K562 (cell line): ENCODE results near the gene UGT1A6. TPM values are rescaled to one million over a fixed set of nuclear protein-coding genes. Genes with fewer than 3 reads are reported as not detected.

ENCODE experiments used
- ARID3B ChIP-seq: fragments of 250-450 bp; sonication (Bioruptor Pico); IDR thresholded peaks from 2 replicates; pipeline ENCODE4 v1.4.0; 2020; ENCODE audit warnings: borderline replicate concordance
- BACH1 ChIP-seq: fragments of 200-800 bp; sonication (Bioruptor generic); IDR thresholded peaks from 2 replicates; pipeline ENCODE4 v1.6.1; 2016; ENCODE audit warnings: missing genetic modification characterization, missing compliant biosample characterization
- EGR1 ChIP-seq: fragments of 450-650 bp; conservative IDR thresholded peaks from 2 replicates; pipeline ENCODE4 v1.6.1; 2017; ENCODE audit warnings: mild to moderate bottlenecking
- IRF2 ChIP-seq: sonication (generic); formaldehyde crosslinking; IDR thresholded peaks from 2 replicates; pipeline ENCODE4 v1.8.1; 2022; ENCODE audit warnings: mild to moderate bottlenecking, missing genetic modification reagents
- KDM1A ChIP-seq, 2 experiments: fragments of 450-650 bp; IDR thresholded peaks; 2 replicates each; pipeline ENCODE4 v1.6.1; 2016; ENCODE audit warnings: mild to moderate bottlenecking in 2 of 2
- MBD2 ChIP-seq: sonication (generic); IDR thresholded peaks from 2 replicates; pipeline ENCODE4 v1.6.1; 2016; ENCODE audit warnings: low read depth, borderline replicate concordance
- NFE2 ChIP-seq: IDR thresholded peaks from 2 replicates; pipeline ENCODE4 v1.6.1; 2014; ENCODE audit warnings: antibody characterized with exemption, low read depth
- PHTF2 ChIP-seq: fragments of 250-450 bp; sonication (Bioruptor Pico); IDR thresholded peaks from 2 replicates; pipeline ENCODE4 v1.5.0; 2021; ENCODE audit warnings: mild to moderate bottlenecking
- ZNF311 ChIP-seq: fragments of 250-450 bp; sonication (Bioruptor Pico); IDR thresholded peaks from 2 replicates; pipeline ENCODE4 v1.4.0; 2020; ENCODE audit warnings: mild to moderate bottlenecking, moderate library complexity
- ZNF407 ChIP-seq: fragments of 450-650 bp; IDR thresholded peaks from 2 replicates; pipeline ENCODE4 v1.6.1; 2016; ENCODE audit warnings: low read depth
- ZNF436 ChIP-seq: fragments of 250-450, 450-650 bp; sonication (Bioruptor Pico); formaldehyde crosslinking; IDR thresholded peaks from 2 replicates; pipeline ENCODE4 v1.7.0; 2020; ENCODE audit warnings: mild to moderate bottlenecking
- ZNF717 ChIP-seq: fragments of 250-450 bp; sonication (Bioruptor Pico); IDR thresholded peaks from 2 replicates; pipeline ENCODE4 v1.5.0; 2021
- ZSCAN32 ChIP-seq: fragments of 450-650 bp; formaldehyde crosslinking; IDR thresholded peaks from 2 replicates; pipeline ENCODE4 v1.4.0; 2020; ENCODE audit warnings: mild to moderate bottlenecking, moderate library complexity
- polyA plus RNA-seq, 8 experiments: library from polyadenylated mRNA; depleted of rRNA in 4 of 8; stranded (reverse) in 5 of 8; unstranded in 3 of 8; fragments of >200 nt; fragmentation: Nextera tagmentation in 2 of 8; fragmentation: Illumina TruSeq in 1 of 8; extraction: Ambion mirVana in 2 of 8; extraction: Trizol in 1 of 8; gene quantifications; 2 replicates each; pipeline versions ENCODE4 v1.2.1 to v1.2.3, GENCODE V29; 2011 to 2014; ENCODE audit warnings: inconsistent platforms in 1 of 8, missing spikeins in 1 of 8
- total RNA-seq, 7 experiments: library from RNA; depleted of rRNA in 6 of 7; stranded (reverse); fragments of >200 nt in 6 of 7; fragmentation: Illumina TruSeq in 2 of 7; extraction: Trizol in 2 of 7; gene quantifications; 2 replicates each; pipeline versions ENCODE4 v1.2.1 to v1.2.3, GENCODE V29; 2011 to 2021; ENCODE audit warnings: low replicate concordance in 1 of 7
- TF ChIP-seq, protein P1 (sequence below): fragments of 450-650 bp; formaldehyde crosslinking; conservative IDR thresholded peaks from 2 replicates; pipeline ENCODE4 v1.4.0; 2022; ENCODE audit warnings: mild to moderate bottlenecking, missing genetic modification characterization
- TF ChIP-seq, protein P2 (sequence below), 2 experiments: fragments of 450-650 bp in 1 of 2; IDR thresholded peaks; 2 replicates each; pipeline ENCODE4 v1.6.1; 2011 to 2017; ENCODE audit warnings: low read depth in 2 of 2, antibody characterized with exemption in 1 of 2, borderline replicate concordance in 1 of 2, low read length in 1 of 2, mild to moderate bottlenecking in 1 of 2, mixed read lengths in 1 of 2; ENCODE audit not compliant: control insufficient read depth in 1 of 2

Gene UGT1A6
- total and polyA plus RNA-seq, 9 of the 15 experiments (the other 6 are each of a cell fraction or from before 2014, with no cell fraction given) = not detected

DNA sequence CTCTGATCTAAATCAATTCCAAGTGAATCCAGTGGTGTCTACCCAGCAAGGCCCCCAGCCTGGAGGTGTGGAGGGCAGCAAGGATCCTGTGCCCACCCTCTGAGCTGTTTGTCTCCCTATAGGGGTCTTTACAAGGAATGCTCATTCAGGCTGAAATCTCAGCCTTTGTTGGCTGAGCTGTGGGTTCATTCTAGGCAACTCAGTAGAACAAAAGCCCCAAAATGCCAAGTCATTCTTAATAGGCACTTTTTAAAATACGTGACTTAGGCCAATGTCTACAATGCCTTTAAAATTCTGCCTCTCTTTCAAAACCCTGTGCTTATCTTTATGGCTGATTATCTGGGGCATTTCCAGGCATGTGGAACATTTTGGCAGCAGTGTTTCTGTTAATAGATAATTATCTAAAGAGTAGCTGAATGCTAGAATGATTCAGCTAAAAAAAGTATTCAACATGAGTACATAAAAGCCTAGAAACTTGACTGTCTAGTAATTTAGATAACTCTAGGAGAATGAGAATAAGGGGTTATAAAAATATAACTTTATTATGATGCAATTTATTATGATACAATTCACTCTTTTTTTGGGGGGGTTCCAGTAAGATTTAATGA, 7.4 kb downstream of the UGT1A6 start (continued):
- no peak for TF ChIP-seq ZNF407
- no peak for TF ChIP-seq IRF2 (CRISPR knock-in tag)
- TF ChIP-seq, protein P1, sequence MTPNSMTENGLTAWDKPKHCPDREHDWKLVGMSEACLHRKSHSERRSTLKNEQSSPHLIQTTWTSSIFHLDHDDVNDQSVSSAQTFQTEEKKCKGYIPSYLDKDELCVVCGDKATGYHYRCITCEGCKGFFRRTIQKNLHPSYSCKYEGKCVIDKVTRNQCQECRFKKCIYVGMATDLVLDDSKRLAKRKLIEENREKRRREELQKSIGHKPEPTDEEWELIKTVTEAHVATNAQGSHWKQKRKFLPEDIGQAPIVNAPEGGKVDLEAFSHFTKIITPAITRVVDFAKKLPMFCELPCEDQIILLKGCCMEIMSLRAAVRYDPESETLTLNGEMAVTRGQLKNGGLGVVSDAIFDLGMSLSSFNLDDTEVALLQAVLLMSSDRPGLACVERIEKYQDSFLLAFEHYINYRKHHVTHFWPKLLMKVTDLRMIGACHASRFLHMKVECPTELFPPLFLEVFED (CRISPR knock-in tag) = no peak
- TF ChIP-seq EGR1 = no peak
- TF ChIP-seq BACH1 (tag) = peak; percentile 96
- TF ChIP-seq ZSCAN32 (CRISPR knock-in tag) = no peak
- no peak for TF ChIP-seq ZNF436
- no peak for TF ChIP-seq MBD2
- TF ChIP-seq ARID3B (CRISPR knock-in tag) = no peak
- TF ChIP-seq NFE2 = peak; percentile 91
- TF ChIP-seq PHTF2 (CRISPR knock-in tag) = no peak
- TF ChIP-seq, protein P2, sequence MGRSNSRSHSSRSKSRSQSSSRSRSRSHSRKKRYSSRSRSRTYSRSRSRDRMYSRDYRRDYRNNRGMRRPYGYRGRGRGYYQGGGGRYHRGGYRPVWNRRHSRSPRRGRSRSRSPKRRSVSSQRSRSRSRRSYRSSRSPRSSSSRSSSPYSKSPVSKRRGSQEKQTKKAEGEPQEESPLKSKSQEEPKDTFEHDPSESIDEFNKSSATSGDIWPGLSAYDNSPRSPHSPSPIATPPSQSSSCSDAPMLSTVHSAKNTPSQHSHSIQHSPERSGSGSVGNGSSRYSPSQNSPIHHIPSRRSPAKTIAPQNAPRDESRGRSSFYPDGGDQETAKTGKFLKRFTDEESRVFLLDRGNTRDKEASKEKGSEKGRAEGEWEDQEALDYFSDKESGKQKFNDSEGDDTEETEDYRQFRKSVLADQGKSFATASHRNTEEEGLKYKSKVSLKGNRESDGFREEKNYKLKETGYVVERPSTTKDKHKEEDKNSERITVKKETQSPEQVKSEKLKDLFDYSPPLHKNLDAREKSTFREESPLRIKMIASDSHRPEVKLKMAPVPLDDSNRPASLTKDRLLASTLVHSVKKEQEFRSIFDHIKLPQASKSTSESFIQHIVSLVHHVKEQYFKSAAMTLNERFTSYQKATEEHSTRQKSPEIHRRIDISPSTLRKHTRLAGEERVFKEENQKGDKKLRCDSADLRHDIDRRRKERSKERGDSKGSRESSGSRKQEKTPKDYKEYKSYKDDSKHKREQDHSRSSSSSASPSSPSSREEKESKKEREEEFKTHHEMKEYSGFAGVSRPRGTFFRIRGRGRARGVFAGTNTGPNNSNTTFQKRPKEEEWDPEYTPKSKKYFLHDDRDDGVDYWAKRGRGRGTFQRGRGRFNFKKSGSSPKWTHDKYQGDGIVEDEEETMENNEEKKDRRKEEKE (IDR thresholded peaks at IDR 0.05; ENCODE audit: borderline replicate concordance in 1 of 2, control insufficient read depth in 1 of 2, low read depth in 2 of 2, low read length in 1 of 2) = no peak
- no peak for TF ChIP-seq ZNF717 (CRISPR knock-in tag)
- no peak for TF ChIP-seq ZNF311 (CRISPR knock-in tag)
- TF ChIP-seq KDM1A (IDR thresholded peaks at IDR 0.05) = peak; percentile 48 to 57; a peak in 3 of 4 replicates
